Panc1 (cell line): Measurements from ENCODE around the gene KCNH1.

Experiments used
- POLR2AphosphoS5 ChIP-seq: IDR thresholded peaks from 2 replicates; pipeline ENCODE4 v1.6.1; 2012; ENCODE audit warnings: mild to moderate bottlenecking, low read depth, low read length, moderate library complexity
- REST ChIP-seq, 2 experiments: IDR thresholded peaks; 2 replicates each; pipeline ENCODE4 v1.6.1; 2011 to 2012; ENCODE audit warnings: low read depth in 2 of 2, control low read depth in 1 of 2, low read length in 1 of 2, mild to moderate bottlenecking in 1 of 2, moderate library complexity in 1 of 2; ENCODE audit not compliant: insufficient read depth in 1 of 2
- SIN3A ChIP-seq: IDR thresholded peaks from 2 replicates; pipeline ENCODE4 v1.6.1; 2012; ENCODE audit warnings: low read depth, mild to moderate bottlenecking, low read length, moderate library complexity, borderline replicate concordance; ENCODE audit not compliant: insufficient read depth
- TCF7L2 ChIP-seq: IDR thresholded peaks from 2 replicates; pipeline ENCODE4 v1.6.1; 2011; ENCODE audit warnings: mild to moderate bottlenecking, low read depth, low read length, inconsistent platforms
- TF ChIP-seq, protein P1 (sequence below): fragments of 450-650 bp; IDR thresholded peaks from 2 replicates; pipeline ENCODE4 v1.5.1; 2017; ENCODE audit warnings: mild to moderate bottlenecking

DNA sequence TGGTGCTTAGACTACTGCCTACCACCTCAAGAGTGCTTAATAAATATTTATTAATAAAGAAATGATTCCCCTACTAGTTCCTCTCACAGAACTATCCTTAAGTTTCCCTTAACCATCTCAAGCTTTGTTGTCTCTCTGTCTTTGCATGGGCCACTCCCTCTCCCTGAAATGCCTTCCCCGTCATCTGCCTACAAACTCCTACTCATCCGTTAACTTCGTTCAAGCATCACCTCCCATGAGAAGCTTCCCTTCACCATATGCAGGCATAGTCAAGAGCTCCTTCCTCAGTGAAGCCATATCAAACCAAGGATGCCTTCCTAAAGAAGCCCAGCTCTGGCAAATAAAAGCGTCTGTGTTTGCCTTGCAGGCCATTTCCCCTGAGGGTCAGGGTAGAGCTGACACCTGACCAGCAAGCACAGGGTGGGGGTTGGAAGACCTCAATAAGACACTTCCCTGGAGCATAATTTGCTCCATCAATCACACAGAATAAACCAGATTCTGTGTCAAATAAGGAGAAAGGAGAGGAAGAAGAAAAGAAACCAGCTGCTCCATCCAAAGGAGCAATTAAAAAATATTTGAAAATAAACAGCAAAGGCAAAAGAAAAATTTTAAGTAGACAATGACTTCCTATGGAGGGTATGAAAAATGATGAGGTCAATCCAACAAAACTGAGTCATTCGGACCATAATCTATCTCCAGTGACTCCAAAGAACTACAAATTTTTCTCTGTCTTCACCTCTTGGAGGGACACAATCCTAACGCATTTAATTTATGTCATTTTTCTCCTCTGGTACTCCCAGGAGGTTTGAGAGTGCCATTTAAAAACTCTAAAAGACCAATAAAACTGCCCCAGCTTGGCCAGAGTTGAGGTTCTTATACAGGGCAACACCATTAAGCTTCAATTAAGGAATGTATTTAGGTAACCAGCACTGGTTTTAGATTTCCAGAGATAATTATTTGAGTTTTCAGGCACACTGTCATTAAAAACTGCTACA lies 303.6 kb downstream of the KCNH1 start:
- TF ChIP-seq POLR2AphosphoS5 = no peak
- TF ChIP-seq, protein P1, sequence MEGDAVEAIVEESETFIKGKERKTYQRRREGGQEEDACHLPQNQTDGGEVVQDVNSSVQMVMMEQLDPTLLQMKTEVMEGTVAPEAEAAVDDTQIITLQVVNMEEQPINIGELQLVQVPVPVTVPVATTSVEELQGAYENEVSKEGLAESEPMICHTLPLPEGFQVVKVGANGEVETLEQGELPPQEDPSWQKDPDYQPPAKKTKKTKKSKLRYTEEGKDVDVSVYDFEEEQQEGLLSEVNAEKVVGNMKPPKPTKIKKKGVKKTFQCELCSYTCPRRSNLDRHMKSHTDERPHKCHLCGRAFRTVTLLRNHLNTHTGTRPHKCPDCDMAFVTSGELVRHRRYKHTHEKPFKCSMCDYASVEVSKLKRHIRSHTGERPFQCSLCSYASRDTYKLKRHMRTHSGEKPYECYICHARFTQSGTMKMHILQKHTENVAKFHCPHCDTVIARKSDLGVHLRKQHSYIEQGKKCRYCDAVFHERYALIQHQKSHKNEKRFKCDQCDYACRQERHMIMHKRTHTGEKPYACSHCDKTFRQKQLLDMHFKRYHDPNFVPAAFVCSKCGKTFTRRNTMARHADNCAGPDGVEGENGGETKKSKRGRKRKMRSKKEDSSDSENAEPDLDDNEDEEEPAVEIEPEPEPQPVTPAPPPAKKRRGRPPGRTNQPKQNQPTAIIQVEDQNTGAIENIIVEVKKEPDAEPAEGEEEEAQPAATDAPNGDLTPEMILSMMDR = no peak
- no peak for TF ChIP-seq REST (IDR thresholded peaks at IDR 0.05; ENCODE audit: insufficient read depth in 1 of 2, low read depth in 2 of 2, low read length in 1 of 2)
- no peak for TF ChIP-seq SIN3A
- no peak for TF ChIP-seq TCF7L2
